Transverse colon (tissue), 4 donors: ENCODE results near the gene SYT12.

ENCODE experiments used
- EP300 ChIP-seq: sonication (generic); formaldehyde crosslinking; IDR thresholded peaks from one replicate; pipeline ENCODE4 v1.6.1; 2017; ENCODE audit warnings: antibody characterized with exemption, low read depth
- POLR2A ChIP-seq: fragments of 450-650 bp; IDR thresholded peaks from one replicate; pipeline ENCODE4 v1.6.1; 2016; ENCODE audit warnings: antibody characterized with exemption, mild to moderate bottlenecking, moderate library complexity
- POLR2AphosphoS5 ChIP-seq, 3 donors: sonication (generic); formaldehyde crosslinking; IDR thresholded peaks; one replicate each; pipeline ENCODE4 v1.6.1; 2016; ENCODE audit warnings: antibody characterized with exemption in 3 of 3
- TF ChIP-seq, protein P1 (sequence below), 5 experiments: fragments of 200-600 bp in 3 of 5; fragments of 450-650 bp in 2 of 5; sonication (generic) in 3 of 5; IDR thresholded peaks; 1 replicate in 2 of 5; 2 replicates in 3 of 5; pipeline ENCODE4 v1.5.1; 2016 to 2017; ENCODE audit warnings: antibody characterized with exemption in 5 of 5, inconsistent platforms in 3 of 5, mild to moderate bottlenecking in 2 of 5, moderate library complexity in 1 of 5

DNA sequence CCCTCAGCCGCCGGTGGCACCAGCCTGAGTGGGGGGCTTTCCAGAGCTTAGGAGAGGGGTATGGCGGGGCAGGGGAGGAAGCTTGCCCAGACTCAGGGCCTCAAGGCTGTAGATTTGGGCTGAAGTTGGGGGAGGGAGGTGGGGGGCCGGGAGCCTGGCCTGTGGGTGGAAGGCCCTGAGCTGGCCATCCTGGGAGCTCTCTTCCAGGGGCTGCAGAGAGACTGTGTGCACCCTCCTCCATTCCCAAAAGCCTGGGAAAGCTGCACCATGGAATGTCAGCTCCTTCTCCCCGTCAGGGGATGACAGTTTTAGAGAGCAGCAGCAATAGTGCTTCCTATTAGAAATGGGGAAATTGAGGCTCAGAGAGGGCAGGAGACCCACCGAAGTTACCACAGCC lies 1.0 kb downstream of the SYT12 start:
- TF ChIP-seq POLR2A (no peak), EP300 (no peak), POLR2AphosphoS5 (IDR thresholded peaks at IDR 0.05) (no peak)
- TF ChIP-seq, protein P1, sequence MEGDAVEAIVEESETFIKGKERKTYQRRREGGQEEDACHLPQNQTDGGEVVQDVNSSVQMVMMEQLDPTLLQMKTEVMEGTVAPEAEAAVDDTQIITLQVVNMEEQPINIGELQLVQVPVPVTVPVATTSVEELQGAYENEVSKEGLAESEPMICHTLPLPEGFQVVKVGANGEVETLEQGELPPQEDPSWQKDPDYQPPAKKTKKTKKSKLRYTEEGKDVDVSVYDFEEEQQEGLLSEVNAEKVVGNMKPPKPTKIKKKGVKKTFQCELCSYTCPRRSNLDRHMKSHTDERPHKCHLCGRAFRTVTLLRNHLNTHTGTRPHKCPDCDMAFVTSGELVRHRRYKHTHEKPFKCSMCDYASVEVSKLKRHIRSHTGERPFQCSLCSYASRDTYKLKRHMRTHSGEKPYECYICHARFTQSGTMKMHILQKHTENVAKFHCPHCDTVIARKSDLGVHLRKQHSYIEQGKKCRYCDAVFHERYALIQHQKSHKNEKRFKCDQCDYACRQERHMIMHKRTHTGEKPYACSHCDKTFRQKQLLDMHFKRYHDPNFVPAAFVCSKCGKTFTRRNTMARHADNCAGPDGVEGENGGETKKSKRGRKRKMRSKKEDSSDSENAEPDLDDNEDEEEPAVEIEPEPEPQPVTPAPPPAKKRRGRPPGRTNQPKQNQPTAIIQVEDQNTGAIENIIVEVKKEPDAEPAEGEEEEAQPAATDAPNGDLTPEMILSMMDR (IDR thresholded peaks at IDR 0.05), result no peak
